HG03378 (cell line): Measurements from ENCODE around the gene DNAH10.

Experiments used
- ATAC-seq: cut with Tn5 transposase; IDR thresholded peaks from one replicate; pipeline ENCODE4 v1.9.1; 2021; ENCODE audit warnings: mild to moderate bottlenecking, moderate library complexity; ENCODE audit not compliant: unreplicated experiment

The DNAH10 gene, protein sequence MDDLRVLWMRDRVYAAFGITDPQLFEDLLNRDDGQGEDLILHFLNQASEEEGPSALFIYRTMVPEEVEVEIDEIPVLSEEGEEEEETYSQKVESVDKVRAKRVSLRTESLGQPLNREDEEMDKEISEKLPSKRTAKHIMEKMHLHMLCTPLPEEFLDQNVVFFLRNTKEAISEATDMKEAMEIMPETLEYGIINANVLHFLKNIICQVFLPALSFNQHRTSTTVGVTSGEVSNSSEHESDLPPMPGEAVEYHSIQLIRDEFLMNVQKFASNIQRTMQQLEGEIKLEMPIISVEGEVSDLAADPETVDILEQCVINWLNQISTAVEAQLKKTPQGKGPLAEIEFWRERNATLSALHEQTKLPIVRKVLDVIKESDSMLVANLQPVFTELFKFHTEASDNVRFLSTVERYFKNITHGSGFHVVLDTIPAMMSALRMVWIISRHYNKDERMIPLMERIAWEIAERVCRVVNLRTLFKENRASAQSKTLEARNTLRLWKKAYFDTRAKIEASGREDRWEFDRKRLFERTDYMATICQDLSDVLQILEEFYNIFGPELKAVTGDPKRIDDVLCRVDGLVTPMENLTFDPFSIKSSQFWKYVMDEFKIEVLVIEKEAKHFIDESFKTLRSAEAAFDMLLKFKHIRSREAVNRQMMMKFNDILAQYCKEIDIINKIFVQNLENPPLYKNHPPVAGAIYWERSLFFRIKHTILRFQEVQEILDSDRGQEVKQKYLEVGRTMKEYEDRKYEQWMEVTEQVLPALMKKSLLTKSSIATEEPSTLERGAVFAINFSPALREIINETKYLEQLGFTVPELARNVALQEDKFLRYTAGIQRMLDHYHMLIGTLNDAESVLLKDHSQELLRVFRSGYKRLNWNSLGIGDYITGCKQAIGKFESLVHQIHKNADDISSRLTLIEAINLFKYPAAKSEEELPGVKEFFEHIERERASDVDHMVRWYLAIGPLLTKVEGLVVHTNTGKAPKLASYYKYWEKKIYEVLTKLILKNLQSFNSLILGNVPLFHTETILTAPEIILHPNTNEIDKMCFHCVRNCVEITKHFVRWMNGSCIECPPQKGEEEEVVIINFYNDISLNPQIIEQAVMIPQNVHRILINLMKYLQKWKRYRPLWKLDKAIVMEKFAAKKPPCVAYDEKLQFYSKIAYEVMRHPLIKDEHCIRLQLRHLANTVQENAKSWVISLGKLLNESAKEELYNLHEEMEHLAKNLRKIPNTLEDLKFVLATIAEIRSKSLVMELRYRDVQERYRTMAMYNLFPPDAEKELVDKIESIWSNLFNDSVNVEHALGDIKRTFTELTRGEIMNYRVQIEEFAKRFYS (N-terminal part only)

DNA sequence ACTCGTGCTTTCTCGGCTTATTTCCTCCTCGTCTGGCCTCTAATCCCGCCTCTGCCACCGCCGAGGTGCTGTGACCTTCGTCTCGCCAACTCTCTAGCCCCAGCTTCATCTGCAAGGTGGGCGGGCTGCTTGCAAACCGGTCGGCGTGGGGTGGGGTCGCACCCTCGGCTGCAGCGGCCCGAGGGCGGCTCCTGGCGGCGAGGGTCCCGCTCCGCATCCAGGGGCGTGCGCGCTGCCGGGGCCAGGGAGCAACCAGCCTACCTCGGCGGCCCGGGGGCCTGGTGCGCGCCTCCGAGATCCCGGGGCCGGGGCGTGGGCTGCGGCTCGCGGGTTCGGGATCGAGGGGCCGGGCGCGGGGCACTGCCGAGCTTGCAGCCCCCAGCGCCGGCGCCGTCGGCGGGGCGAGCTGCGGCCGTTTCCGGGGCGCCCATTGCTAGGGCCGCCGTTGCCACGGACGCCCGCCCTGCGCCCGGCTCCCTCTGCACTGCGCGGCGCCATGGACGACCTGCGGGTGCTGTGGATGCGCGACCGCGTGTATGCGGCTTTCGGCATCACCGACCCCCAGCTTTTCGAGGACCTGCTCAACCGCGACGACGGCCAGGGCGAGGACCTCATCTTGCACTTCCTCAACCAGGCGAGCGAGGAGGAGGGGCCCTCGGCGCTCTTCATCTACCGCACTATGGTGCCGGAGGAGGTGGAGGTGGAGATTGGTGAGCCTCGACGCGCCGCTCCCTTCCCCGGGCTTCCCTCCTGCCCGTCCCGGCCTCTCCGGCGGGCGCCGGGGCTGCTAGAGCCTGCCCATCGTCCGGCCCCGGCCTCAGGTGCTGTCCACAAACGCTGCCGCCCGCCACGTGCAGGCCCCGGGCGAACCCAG, at the start of gene DNAH10:
Gene DNAH10 (plus strand): TSS at position 461 of the 874 bp plus-strand sequence. CDS start 36 bp downstream, at position 497.
- no peak for ATAC-seq

DNA sequence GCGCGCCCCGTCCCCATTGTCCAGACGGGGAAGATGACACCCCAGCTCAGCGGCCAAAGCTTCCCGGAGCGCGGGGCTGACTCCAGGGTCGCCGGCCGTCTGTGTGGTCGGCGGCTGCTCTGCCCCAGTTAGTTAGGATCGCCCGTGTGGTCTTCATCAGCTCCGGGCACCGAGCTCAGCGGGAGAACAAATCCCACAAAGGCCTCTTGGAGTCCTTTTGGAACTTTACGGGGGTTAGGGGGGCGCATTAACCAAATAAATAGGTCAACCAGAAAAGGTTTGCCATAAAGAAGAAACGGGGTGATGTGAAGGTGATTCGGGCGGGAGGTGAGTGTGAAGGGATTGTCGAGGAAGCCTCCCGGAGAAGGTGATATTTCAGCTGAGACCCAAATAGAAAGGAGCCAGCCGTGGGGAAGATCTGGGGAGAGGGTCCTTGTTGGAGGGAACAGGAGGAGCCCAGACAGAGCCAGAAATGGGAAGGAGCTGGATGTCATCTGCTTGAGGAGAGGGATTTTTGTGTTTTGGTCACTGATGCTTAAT, 49.3 kb upstream of the DNAH10 start:
- no peak for ATAC-seq

DNA sequence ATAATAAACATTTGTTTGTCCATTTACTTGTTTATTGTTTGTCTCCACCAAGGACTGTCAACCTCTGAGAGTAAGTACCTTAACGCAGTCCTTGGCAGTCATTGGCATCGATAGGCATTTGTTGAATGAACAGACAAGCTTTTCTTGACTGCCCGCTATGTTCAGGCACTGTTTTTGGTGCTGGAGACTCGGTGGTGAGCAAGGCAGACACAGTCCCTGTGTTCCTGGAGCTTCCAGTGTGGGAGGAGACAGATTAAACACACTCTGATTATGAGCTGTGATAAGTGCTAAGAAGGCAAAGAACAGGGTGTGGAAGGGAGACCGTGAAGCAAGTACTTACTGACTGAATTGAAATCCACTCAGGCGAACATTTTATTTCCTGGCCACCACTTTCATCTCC, 48.7 kb upstream of the DNAH10 start:
- ATAC-seq: no peak

DNA sequence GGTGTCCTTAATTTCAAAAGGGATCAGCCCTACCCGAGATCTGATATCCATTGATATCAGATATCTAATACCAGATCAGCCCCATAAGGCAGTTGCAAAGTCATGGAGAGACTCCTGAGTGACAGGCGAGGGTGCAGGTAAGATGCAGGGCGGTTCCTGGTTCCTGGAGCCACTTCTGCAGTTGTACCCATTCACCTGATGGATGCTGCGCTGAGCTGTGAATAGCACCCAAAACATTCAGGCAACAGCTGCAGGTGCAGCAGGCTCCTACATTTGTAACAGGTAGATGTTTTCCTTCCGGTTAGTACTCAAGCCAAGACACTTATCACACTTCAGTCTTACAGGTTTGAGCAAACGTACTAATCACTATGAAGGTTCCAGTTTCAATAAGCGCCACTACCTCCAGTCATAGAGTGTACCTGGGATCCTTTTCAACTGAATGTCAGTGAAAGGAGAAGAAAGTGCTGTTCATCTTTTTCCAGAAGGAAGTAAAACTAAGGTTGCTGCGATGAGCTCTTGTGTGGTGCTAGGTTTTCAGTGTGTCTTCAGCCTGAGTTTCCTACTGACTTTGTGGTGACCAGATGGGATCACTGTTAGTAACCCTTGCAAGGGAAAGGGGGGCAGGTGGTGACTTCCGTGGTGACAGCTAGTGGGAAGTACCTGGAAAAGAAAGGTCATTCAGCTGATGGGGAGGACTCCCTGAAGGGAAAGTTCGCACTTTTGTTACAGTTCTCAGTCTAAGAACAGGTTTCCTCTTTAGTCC, 48.1 kb upstream of the DNAH10 start:
- peak; percentile 35 for ATAC-seq

DNA sequence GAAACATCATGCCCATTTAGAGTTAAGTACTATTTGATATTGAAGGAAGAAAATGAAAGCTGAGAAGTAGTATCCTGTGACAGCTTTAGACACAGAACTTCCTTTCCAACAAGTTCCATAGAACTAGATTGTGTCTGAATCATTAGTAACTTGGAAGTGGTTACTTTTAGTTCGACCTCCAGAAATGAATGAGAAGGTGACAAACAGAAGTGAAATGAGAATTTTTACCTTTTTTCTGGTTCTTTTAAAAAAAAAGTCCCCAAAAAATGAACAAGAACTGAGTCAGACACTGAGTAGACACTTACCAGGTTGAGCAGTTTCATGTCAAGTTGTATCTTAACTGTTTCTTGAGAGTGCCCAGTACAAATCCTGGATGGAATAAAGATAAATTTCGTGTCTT, 46.9 kb upstream of the DNAH10 start:
- no peak for ATAC-seq

DNA sequence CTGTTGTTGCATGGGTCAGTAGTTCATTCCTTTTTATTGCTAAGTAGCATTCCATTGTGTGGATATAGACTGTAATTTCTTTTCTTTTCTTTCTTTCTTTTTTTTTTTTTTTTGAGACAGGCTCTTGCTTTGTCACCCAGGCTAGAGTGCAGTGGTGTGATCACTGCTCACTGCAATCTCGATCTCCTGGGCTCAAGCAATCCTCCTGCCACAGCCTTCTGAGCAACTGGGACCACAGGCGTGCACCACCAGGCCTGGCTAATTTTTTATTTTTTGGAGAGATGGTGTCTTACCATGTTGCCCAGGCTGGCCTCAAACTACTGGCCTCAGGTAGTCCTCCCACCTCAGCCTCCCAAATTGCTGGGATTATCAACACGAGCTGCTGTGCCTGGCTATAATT, 44.8 kb upstream of the DNAH10 start:
- no peak for ATAC-seq

DNA sequence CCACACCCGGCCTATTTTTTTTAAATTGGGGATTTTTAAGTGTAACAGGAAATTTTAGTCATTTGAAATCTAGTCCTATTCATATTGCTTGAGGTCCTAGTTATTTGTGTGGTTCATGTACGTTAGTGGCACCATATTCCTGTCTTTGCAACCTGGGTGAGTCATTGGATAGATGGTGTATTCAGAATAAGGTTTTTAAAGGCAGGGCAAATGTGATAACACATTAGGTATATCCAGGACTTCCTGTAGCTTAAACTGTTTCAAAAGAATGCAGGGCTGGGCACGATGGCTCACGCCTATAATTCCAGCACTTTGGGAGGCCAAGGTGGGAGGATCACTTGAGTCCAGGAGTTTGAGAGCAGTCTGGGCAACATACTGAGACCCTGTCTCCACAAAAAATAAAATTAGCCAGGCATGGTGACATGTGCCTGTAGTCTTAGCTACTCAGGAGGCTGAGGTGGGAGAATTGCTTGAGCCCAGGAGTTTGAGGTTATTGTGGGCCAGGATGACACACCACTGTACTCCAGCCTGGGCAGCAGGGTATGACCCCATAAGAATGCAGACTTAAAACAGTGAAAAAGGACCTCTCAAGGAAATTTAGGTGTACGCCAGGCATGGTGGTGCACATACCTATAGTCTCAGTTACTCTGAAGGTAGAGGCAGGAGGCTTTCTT, 41.8 kb upstream of the DNAH10 start:
- ATAC-seq: no peak

DNA sequence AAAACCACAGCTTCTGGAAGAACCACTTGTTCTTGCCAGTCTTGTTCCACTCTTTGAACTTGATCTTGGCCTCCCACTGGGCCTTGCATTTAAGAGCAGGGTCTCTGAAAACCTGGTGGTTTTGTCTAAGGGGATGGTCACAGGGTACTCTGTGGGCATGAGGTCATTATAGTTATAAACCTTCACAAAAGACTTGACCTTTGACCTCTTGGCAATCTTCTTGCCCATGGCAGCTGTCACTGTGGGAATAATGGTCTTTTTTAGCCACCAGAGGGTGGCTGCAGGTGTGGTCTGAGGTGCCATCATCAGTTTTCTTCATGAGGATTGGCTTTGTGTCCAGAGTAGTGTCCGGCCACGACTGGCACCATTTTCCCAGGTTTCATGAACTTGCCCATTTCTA, 40.9 kb upstream of the DNAH10 start:
- no peak for ATAC-seq

DNA sequence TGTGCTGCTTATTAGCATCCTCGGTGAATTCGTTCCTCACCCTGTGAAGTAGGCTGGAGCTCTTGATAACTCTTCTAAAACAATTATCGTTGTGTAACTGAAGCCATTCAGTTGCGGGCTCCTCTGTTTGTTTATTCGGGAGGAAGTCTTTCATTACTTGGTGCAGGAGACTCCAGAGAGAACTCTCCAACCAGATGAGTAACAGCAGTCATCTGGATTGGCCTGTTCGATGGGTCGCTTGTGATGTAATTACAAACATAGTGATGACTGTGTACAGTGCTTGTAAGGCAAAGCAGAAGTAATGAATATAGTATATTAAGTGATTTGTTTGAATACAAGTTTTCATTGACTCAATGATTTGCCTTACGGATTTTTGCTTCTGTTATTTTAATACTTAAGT, 39.1 kb upstream of the DNAH10 start:
- no peak for ATAC-seq

DNA sequence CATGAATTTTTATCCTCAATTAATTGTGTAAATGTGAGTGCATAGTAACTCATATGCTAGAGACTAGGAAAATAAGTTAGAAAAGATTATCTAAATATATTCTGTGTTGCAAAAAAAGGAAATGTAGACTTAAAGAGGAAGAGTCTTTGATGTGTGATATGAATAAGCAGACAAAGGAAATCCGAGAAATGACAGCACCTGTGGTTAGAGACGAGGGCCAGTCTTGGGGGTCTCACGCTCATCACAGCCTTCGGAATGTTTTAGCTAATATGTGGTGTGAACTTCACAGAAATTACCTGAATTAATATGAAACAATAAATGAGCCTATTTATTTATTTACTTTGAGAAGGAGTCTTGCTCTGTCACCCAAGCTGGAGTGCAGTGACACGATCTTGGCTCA, 38.3 kb upstream of the DNAH10 start:
- no peak for ATAC-seq

DNA sequence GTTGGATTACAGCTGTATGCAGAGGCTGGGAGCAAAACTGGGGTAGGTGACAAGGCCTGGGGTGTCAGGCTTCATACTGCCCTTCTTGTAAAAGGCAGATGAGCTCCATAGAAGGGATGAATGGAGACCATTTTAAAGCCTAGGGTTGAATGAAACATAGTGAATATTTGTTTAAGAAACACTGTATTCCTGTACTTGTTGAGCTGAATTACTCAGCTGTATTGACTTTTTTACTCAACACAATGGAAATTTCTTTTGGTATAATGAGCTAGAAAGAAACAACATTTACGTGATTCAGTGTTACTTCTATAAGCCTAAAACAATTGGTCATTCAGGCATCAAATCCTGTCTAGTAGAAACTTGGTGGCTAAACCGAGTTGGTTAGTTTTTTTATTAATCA, 35.9 kb upstream of the DNAH10 start:
- no peak for ATAC-seq

DNA sequence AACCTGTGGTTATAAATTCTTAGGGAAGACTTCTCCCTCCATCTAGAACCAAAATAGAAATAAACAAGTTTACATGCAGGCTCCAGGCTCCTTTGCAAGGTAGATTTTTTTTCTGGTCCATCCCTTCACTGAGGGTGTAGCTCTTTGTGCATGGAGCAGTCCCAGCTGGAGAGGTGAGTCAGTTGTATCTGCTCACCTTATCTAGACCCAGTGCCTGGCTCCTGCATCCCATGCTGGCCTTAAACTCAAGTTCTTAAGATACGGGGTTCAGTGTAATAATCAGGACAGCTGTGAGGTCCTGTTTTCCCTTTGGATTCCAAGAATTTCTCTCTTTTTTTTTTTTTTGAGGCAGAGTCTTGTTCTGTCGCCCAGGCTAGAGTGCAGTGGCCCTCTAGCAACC, 35.1 kb upstream of the DNAH10 start:
- no peak for ATAC-seq

DNA sequence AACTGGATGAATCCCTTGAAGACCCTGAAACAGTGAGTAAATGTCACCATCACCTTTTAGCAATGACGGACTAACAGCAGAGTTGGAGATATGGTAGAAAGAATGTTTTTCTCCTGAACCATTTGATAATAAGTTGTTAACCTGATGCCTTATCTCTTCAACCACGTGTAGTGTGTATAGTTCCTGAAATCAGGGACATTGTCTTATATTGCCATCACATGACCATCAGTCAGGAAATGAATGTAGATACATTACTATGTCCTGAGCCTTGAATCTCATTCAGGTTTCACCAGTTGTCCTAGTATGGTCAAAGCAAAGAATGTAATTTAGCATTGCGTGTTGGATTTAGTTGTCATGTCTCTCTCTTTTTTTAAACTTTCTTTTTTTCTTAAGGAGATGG, 34.2 kb upstream of the DNAH10 start:
- ATAC-seq: no peak

DNA sequence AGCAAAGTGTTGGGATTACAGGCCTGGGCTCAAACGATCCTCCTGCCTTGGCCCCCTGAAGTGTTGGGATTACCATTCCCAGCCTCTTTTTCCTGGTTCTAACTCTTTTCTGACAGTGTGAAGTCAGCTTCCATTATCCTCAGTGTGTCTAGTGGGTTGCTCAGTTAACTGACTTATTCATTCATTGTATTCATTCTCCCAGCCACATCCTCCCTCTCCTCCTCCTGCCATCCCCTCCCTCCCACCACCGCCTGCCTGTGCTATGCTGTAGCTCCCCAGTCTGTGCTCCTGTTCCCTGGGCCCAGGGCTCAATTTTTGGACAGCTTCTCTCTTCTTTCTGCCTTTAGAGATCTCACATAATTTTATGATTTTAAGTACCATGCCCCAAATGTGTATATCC, 30.5 kb upstream of the DNAH10 start:
- no peak for ATAC-seq

DNA sequence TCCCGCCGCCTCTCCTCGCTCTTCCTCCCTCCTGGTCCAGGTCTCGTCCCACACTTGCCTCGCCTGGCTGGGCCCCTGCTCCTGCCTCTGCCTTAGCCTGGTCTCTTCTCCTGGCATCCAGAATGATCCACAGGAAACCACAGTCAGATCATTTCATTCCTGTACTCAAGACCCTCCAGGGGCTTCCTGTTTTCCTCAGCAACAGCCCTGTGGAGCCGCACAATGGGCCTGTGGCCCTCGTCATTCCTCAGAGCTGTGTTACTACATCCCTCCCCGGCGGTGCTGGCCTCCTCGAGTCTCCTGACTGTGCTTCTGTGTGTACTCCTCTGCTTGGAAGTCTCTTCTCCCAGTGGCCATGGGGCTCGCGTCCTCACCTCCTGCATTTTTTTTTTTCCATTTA, 29.9 kb upstream of the DNAH10 start:
- ATAC-seq: no peak

DNA sequence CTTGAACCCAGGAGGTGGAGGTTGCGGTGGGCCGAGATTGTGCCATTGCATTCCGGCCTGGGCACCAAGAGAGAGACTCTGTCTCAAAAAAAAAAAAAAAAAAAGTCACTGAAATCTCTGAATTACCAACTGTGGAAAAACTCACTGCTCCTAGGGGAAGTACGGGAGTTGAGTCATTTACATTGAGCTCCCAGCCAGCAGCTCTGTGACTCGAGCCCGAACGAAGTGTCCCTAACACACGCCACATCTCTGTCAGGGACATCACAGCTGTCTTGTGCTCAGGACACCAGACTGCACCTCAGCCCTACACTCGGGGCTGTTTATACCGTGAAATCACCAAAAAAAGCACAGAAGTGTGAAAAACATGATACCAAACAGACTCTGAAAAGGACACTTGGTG, 28.9 kb upstream of the DNAH10 start:
- ATAC-seq: no peak

DNA sequence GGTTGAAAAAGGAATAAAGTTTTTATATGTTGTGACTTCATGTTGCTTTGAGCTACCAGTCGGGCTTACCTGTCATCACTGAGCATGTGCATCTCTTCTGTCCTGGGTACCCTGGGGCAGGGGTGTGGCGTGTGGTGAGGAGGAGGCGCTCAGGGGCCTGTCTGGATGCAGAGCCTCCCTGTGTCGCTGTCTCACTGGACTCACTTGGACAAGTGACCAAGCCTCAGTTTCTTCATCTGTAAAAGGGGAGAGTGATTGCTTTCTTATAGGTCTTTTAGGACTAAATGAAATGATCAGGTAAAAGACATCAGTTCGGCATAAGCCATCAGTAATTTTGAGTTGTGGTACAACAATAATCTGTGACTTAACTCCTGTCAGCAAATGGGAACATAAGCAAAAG, 27.8 kb upstream of the DNAH10 start:
- no peak for ATAC-seq

DNA sequence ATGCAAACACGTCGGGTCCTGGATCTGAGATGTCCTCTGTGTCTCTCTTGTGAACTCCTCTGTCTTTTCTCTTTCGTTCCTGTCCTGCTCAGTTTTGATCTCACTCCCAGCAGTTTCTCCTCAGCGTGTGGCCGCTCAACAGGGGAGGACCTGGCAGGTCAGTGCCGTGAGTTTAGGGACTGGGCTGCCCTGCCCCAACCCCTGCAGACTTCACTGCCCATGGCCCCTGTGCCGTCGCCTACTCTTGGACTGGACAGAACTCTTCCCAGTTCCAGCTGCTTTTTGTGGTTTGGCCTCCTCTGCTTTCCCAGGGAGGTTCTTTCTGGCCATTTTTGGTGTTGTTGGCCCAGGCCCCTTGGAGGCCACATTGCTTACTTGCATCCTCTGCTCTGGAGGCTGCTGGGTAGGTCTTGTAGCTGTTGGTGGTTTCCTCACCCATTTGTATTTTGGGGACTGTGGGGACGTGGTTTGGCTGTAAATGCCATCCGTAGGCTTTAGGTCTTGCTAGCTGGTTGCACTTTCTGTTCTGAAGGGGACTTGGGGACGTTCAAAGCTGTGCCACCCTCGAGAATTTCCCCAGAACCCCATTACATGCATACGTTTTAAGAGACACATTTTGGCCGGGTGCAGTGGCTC, 20.0 kb upstream of the DNAH10 start:
- ATAC-seq: no peak
